K562 (cell line): Measurements from ENCODE around the gene SMC1A. TPM values are rescaled to one million over a fixed set of nuclear protein-coding genes. Genes with fewer than 3 reads are reported as not detected.

Source experiments
- ATAC-seq: fragments of 200-7000 bp; cut with Tn5 transposase; 3 replicates; pipeline ENCODE4 v1.9.1; 2020; ENCODE audit warnings: moderate library complexity
- BruUV-seq: library from RNA; stranded (reverse); fragments of 400-500 nt; replicated peaks from 2 replicates; lab custom pipeline; 2021; lab: Mats Ljungman, UMichigan
- CTCF ChIA-PET: fragments of 300-600 bp; formaldehyde crosslinking; extraction: SDS; loops from one replicate; lab custom pipeline; 2021; ENCODE audit warnings: low intra/inter-chr PET ratio; lab: Yijun Ruan, JAX
- POLR2A ChIA-PET: fragments of 300-600, 350-650 bp; sonication (Branson Sonifier 250); formaldehyde crosslinking; extraction: SDS; loops from one replicate; lab custom pipeline; 2021; ENCODE audit warnings: antibody characterized with exemption, inconsistent platforms; lab: Yijun Ruan, JAX
- DNase-seq, 4 experiments: peaks; one replicate each; pipeline versions ENCODE4 v3.0.0 to v3.0.0-alpha.2; 2011 to 2018; ENCODE audit warnings: low spot score in 3 of 4, mixed read lengths in 3 of 4; ENCODE audit errors: extremely low read depth in 1 of 4
- FAIRE-seq: peaks from 2 replicates; lab custom pipeline; 2011; peaks lifted over from hg19 to GRCh38; lab: Jason Lieb, UNC
- H2AFZ ChIP-seq: 2 replicates; pipeline ENCODE4 v1.6.0; 2011; ENCODE audit warnings: low read depth, low read length, control low read depth, inconsistent platforms
- H3K27ac ChIP-seq: fragments of 200-600 bp; 3 replicates; pipeline ENCODE4 v1.8.0; 2011; ENCODE audit warnings: low read depth, mild to moderate bottlenecking, control low read depth, inconsistent platforms, low read length, moderate library complexity, mixed read lengths; ENCODE audit errors: extremely low read depth
- H3K27me3 ChIP-seq, 2 experiments: fragments of 300-600 bp in 1 of 2; 2 replicates in 1 of 2; 3 replicates in 1 of 2; pipeline versions ENCODE4 v1.6.0 to v1.8.0; 2011; ENCODE audit warnings: inconsistent platforms in 2 of 2, low read length in 2 of 2, mild to moderate bottlenecking in 1 of 2, mixed read lengths in 1 of 2, moderate library complexity in 1 of 2; ENCODE audit not compliant: control insufficient read depth in 2 of 2, insufficient read depth in 2 of 2
- H3K36me3 ChIP-seq: fragments of 300-600 bp; 3 replicates; pipeline ENCODE4 v1.8.0; 2011; ENCODE audit warnings: mild to moderate bottlenecking, low read length, inconsistent platforms; ENCODE audit not compliant: control insufficient read depth, insufficient read depth
- H3K4me1 ChIP-seq, 2 experiments: fragments of 200-600 bp in 1 of 2; replicated peaks in 1 of 2; 2 replicates in 1 of 2; 3 replicates in 1 of 2; pipeline versions ENCODE4 v1.5.1 to v1.8.0; 2011; ENCODE audit warnings: inconsistent platforms in 2 of 2, low read length in 2 of 2, mild to moderate bottlenecking in 1 of 2, mixed read lengths in 1 of 2, moderate library complexity in 1 of 2; ENCODE audit not compliant: control insufficient read depth in 2 of 2, insufficient read depth in 2 of 2
- H3K4me2 ChIP-seq: 2 replicates; pipeline ENCODE4 v1.6.1; 2011; ENCODE audit warnings: low read length, control low read depth, inconsistent platforms, mixed read lengths; ENCODE audit not compliant: insufficient read depth
- H3K4me3 ChIP-seq: fragments of 200-600 bp; sonication (generic), shearing (Covaris generic); 2 replicates; pipeline ENCODE4 v1.5.1; 2016; ENCODE audit warnings: control low read depth, inconsistent platforms
- H3K79me2 ChIP-seq: fragments of 200-600 bp; 3 replicates; pipeline ENCODE4 v1.8.0; 2011; ENCODE audit warnings: low read length, inconsistent platforms; ENCODE audit not compliant: control insufficient read depth, insufficient read depth
- H3K9ac ChIP-seq, 2 experiments: 2 replicates each; pipeline versions ENCODE4 v1.6.0 to v1.6.1; 2011; ENCODE audit warnings: low read depth in 2 of 2, low read length in 2 of 2, control low read depth in 1 of 2, inconsistent platforms in 1 of 2, mild to moderate bottlenecking in 1 of 2, mixed read lengths in 1 of 2; ENCODE audit not compliant: insufficient read depth in 1 of 2
- H3K9me1 ChIP-seq: one replicate; pipeline ENCODE4 v1.6.0; 2011; ENCODE audit warnings: inconsistent platforms, mild to moderate bottlenecking, low read length, moderate library complexity; ENCODE audit not compliant: control insufficient read depth, insufficient read depth
- H3K9me3 ChIP-seq: replicated peaks from 2 replicates; pipeline ENCODE4 v1.5.1; 2011; ENCODE audit warnings: low read depth, low read length, inconsistent platforms; ENCODE audit not compliant: control insufficient read depth, insufficient read depth
- H4K20me1 ChIP-seq: replicated peaks from 2 replicates; pipeline ENCODE4 v1.6.1; 2011; ENCODE audit warnings: low read length, inconsistent platforms, mixed read lengths; ENCODE audit not compliant: control insufficient read depth, insufficient read depth
- ELF1 ChIP-seq: fragments of 200-800 bp; sonication (Bioruptor generic); IDR thresholded peaks from 2 replicates; pipeline ENCODE4 v1.6.1; 2016; ENCODE audit warnings: missing genetic modification characterization, missing compliant biosample characterization
- NFXL1 ChIP-seq: fragments of 450-650 bp; formaldehyde crosslinking; IDR thresholded peaks from 2 replicates; pipeline ENCODE4 v1.4.0; 2021; ENCODE audit warnings: mild to moderate bottlenecking
- TCF3 ChIP-seq: sonication (generic); formaldehyde crosslinking; IDR thresholded peaks from 2 replicates; pipeline ENCODE4 v1.4.0; 2020; ENCODE audit warnings: mild to moderate bottlenecking, missing genetic modification reagents
- WGBS: fragments of 100-300 bp; shearing (Covaris generic); methylation state at CpG from one replicate; pipeline ENCODE4 v1.1.6; 2016; ENCODE audit warnings: low coverage, mixed read lengths; ENCODE audit not compliant: insufficient coverage; ENCODE audit errors: missing lambda C conversion rate; 5-methylcytosine and 5-hydroxymethylcytosine counted together
- in situ Hi-C: fragments of 300-500 bp; cut with MboI; formaldehyde crosslinking; loops from 4 replicates; pipeline ENCODE4 v1.15.0; 2018; ENCODE audit warnings: inconsistent platforms, mixed read lengths
- intact Hi-C: fragments of 100-400 bp; cut with micrococcal nuclease; formaldehyde crosslinking; loops from 2 replicates; pipeline ENCODE4 v1.14.2; 2022
- polyA plus RNA-seq, 8 experiments: library from polyadenylated mRNA; depleted of rRNA in 4 of 8; stranded (reverse) in 5 of 8; unstranded in 3 of 8; fragments of >200 nt; fragmentation: Nextera tagmentation in 2 of 8; fragmentation: Illumina TruSeq in 1 of 8; extraction: Ambion mirVana in 2 of 8; extraction: Trizol in 1 of 8; gene quantifications; 2 replicates each; pipeline versions ENCODE4 v1.2.1 to v1.2.3, GENCODE V29; 2011 to 2014; ENCODE audit warnings: inconsistent platforms in 1 of 8, missing spikeins in 1 of 8
- total RNA-seq, 7 experiments: library from RNA; depleted of rRNA in 6 of 7; stranded (reverse); fragments of >200 nt in 6 of 7; fragmentation: Illumina TruSeq in 2 of 7; extraction: Trizol in 2 of 7; gene quantifications; 2 replicates each; pipeline versions ENCODE4 v1.2.1 to v1.2.3, GENCODE V29; 2011 to 2021; ENCODE audit warnings: low replicate concordance in 1 of 7
- TF ChIP-seq, protein P1 (sequence below): sonication (generic); formaldehyde crosslinking; IDR thresholded peaks from 2 replicates; pipeline ENCODE4 v1.8.1; 2023; ENCODE audit warnings: mild to moderate bottlenecking, missing genetic modification reagents
- TF ChIP-seq, protein P2 (sequence below): sonication (generic); formaldehyde crosslinking; IDR thresholded peaks from 2 replicates; pipeline ENCODE4 v1.8.0; 2022; ENCODE audit warnings: missing genetic modification reagents, mild to moderate bottlenecking, borderline replicate concordance
- TF ChIP-seq, protein P3 (sequence below): sonication (generic); formaldehyde crosslinking; IDR thresholded peaks from 2 replicates; pipeline ENCODE4 v1.8.0; 2023; ENCODE audit warnings: mild to moderate bottlenecking, missing genetic modification reagents

The SMC1A gene
- total and polyA plus RNA-seq, 9 of the 15 experiments (the other 6 are each of a cell fraction or from before 2014, with no cell fraction given) = 28.5 to 126 (median 71.2) TPM

DNA sequence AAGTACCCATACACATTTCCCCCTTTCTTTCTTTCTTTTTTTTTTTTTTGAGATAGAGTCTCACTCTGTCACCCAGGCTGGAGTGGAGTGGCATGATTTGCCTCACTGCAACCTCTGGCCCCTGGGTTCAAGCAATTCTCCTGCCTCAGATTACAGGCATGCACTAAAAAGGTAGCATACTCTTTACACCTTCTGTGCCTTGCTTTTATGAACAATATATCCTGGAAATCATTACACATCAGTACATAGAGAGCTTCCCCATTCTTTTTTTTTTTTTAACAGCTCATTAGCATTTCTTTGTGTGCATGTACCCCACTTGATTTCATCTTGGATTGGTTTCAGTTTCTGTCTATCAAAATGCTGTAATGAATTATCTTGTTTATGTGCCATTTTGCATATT, 30.4 kb upstream of the SMC1A start (continued):
- TF ChIP-seq, protein P1, sequence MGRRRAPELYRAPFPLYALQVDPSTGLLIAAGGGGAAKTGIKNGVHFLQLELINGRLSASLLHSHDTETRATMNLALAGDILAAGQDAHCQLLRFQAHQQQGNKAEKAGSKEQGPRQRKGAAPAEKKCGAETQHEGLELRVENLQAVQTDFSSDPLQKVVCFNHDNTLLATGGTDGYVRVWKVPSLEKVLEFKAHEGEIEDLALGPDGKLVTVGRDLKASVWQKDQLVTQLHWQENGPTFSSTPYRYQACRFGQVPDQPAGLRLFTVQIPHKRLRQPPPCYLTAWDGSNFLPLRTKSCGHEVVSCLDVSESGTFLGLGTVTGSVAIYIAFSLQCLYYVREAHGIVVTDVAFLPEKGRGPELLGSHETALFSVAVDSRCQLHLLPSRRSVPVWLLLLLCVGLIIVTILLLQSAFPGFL (CRISPR knock-in tag) = no peak
- TF ChIP-seq ELF1 = no peak
- no peak for TF ChIP-seq TCF3 (CRISPR knock-in tag)
- no peak for TF ChIP-seq NFXL1 (CRISPR knock-in tag)

DNA sequence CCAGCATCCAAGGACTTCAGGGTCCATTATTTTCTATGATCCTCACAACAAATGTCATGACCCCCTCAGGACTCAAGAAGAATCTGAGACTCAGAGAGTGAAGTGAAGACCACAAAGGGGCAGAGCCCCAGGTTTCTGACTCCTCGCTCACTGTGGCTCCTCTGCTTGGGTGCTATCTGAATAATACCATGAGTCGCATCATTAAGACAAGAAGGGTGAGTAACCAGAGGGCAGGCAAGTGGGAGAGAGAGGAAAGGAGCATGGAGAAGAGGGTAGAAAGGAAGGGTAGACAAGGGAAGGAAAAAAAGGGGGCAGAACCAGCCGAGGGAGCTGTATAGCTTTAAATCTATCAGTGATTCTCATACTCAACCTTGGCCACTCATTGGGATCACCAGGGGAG, 27.2 kb upstream of the SMC1A start:
- in situ Hi-C loops = loop anchor here (5.0 kb wide), 1 partner anchor 132 kb away; no protein-coding TSS in a partner anchor
- Histone ChIP-seq H3K9ac (no peak overlapping the region), H3K36me3 (no peaks in the 10 kb centered on the region), H3K27ac (no peak overlapping the region), H3K4me3 (no peak overlapping the region), H3K27me3 (no peaks in the 10 kb centered on the region; a peak in 2 of 5 replicates), H3K4me2 (no peak overlapping the region), H4K20me1 (no peaks in the 10 kb centered on the region), H3K4me1 (no peaks in the 10 kb centered on the region), H3K9me3 (no peaks in the 10 kb centered on the region), H2AFZ (no peak overlapping the region), H3K9me1 (no peaks in the 10 kb centered on the region), H3K79me2 (no peaks in the 10 kb centered on the region)
- DNase-seq = no peak
- no peak for ATAC-seq
- TF ChIP-seq, protein P2, sequence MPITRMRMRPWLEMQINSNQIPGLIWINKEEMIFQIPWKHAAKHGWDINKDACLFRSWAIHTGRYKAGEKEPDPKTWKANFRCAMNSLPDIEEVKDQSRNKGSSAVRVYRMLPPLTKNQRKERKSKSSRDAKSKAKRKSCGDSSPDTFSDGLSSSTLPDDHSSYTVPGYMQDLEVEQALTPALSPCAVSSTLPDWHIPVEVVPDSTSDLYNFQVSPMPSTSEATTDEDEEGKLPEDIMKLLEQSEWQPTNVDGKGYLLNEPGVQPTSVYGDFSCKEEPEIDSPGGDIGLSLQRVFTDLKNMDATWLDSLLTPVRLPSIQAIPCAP (CRISPR knock-in tag) = no peak
- TF ChIP-seq, protein P3, sequence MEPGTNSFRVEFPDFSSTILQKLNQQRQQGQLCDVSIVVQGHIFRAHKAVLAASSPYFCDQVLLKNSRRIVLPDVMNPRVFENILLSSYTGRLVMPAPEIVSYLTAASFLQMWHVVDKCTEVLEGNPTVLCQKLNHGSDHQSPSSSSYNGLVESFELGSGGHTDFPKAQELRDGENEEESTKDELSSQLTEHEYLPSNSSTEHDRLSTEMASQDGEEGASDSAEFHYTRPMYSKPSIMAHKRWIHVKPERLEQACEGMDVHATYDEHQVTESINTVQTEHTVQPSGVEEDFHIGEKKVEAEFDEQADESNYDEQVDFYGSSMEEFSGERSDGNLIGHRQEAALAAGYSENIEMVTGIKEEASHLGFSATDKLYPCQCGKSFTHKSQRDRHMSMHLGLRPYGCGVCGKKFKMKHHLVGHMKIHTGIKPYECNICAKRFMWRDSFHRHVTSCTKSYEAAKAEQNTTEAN (CRISPR knock-in tag) = no peak
- FAIRE-seq = no peak
- BruUV-seq = no TSS peak
- 0% methylated on average over 3 of the region's 3 CpGs for WGBS
- ChIA-PET CTCF (no interaction called here), POLR2A (interaction anchor here (0.7 kb wide), 1 partner anchor 29 kb away, joined by 3 read pairs; no protein-coding TSS in a partner anchor)
- intact Hi-C loops = no loop called here
